Ectodermal cell (in vitro differentiated cells): Measurements from ENCODE around the gene NOL8.

Experiments used
- H3K27ac ChIP-seq: 2 replicates; pipeline ENCODE4 v1.7.0; 2013; ENCODE audit warnings: mild to moderate bottlenecking, low read depth, low read length; ENCODE audit not compliant: insufficient read depth, poor library complexity, severe bottlenecking
- H3K27me3 ChIP-seq: 2 replicates; pipeline ENCODE4 v1.7.0; 2013; ENCODE audit warnings: mild to moderate bottlenecking, low read length; ENCODE audit not compliant: insufficient read depth, control insufficient read depth, poor library complexity, severe bottlenecking
- H3K36me3 ChIP-seq: one replicate; pipeline ENCODE4 v1.7.0; 2013; ENCODE audit warnings: low read length; ENCODE audit not compliant: control insufficient read depth, insufficient read depth
- H3K4me1 ChIP-seq: one replicate; pipeline ENCODE4 v1.7.0; 2013; ENCODE audit warnings: low read length; ENCODE audit not compliant: control insufficient read depth, insufficient read depth
- H3K4me3 ChIP-seq: 2 replicates; pipeline ENCODE4 v1.7.0; 2013; ENCODE audit warnings: low read depth, low read length, control low read depth; ENCODE audit not compliant: insufficient read depth
- H3K9me3 ChIP-seq: 2 replicates; pipeline ENCODE4 v1.7.0; 2013; ENCODE audit warnings: mild to moderate bottlenecking, low read length, moderate library complexity; ENCODE audit not compliant: control insufficient read depth
- WGBS, 2 experiments: methylation state at CpG; one replicate each; pipeline ENCODE4 v1.1.7; 2013; ENCODE audit warnings: missing lambda C conversion rate in 2 of 2; 5-methylcytosine and 5-hydroxymethylcytosine counted together

NOL8 gene

GRCh38 chr9:92276331-92277032, 48.7 kb downstream of the NOL8 start:
- Histone ChIP-seq H3K4me1 (no peaks in the 10 kb centered on the region), H3K27me3 (no peaks in the 10 kb centered on the region), H3K4me3 (no peak overlapping the region), H3K36me3 (peaks cover 54% of the 10 kb centered on the region), H3K27ac (no peak overlapping the region), H3K9me3 (no peaks in the 10 kb centered on the region)
- 93 to 96% methylated on average over 8 to 11 of the region's 11 CpGs for WGBS, 2 experiments

GRCh38 chr9:92275541-92275940, 49.6 kb downstream of the NOL8 start:
- H3K9me3 ChIP-seq, result no peaks in the 10 kb centered on the region
- H3K27ac ChIP-seq, result no peak overlapping the region
- 97 to 100% methylated on average over 4 to 5 of the region's 6 CpGs for WGBS, 2 experiments
- H3K36me3 ChIP-seq, result peaks cover 61% of the 10 kb centered on the region
- H3K4me1 ChIP-seq, result no peaks in the 10 kb centered on the region
- no peaks in the 10 kb centered on the region for H3K27me3 ChIP-seq
- H3K4me3 ChIP-seq, result no peak overlapping the region

GRCh38 chr9:92270511-92270910, 54.6 kb downstream of the NOL8 start:
- Histone ChIP-seq H3K9me3 (no peaks in the 10 kb centered on the region), H3K27me3 (no peaks in the 10 kb centered on the region), H3K4me1 (no peaks in the 10 kb centered on the region), H3K36me3 (peaks cover 74% of the 10 kb centered on the region), H3K4me3 (no peak overlapping the region), H3K27ac (no peak overlapping the region)
- 90 to 93% methylated on average over 5 of the region's 5 CpGs for WGBS, 2 experiments

- Histone ChIP-seq H3K27ac (no peak overlapping the region), H3K36me3 (peaks cover 82% of the 10 kb centered on the region), H3K4me3 (no peak overlapping the region), H3K9me3 (no peaks in the 10 kb centered on the region), H3K27me3 (no peaks in the 10 kb centered on the region), H3K4me1 (no peaks in the 10 kb centered on the region)
- WGBS, 2 experiments, result 94 to 95% methylated on average over 4 of the region's 4 CpGs
Measured at GRCh38 chr9:92266486-92266885, 58.7 kb downstream of the NOL8 start.

- WGBS, 2 experiments, result 97 to 99% methylated on average over 3 of the region's 3 CpGs
- Histone ChIP-seq H3K4me1 (no peaks in the 10 kb centered on the region), H3K27ac (no peak overlapping the region), H3K36me3 (peaks cover 80% of the 10 kb centered on the region), H3K27me3 (no peaks in the 10 kb centered on the region), H3K9me3 (no peaks in the 10 kb centered on the region), H3K4me3 (no peak overlapping the region)
Measured at GRCh38 chr9:92265154-92265553, 60.0 kb downstream of the NOL8 start.

- WGBS, 2 experiments, result 87 to 95% methylated on average over 1 of the region's 1 CpG
- H3K36me3 ChIP-seq, result peaks cover 81% of the 10 kb centered on the region
Measured at GRCh38 chr9:92263131-92263530, 62.0 kb downstream of the NOL8 start.

GRCh38 chr9:92257327-92257726, 67.8 kb downstream of the NOL8 start:
- Histone ChIP-seq H3K9me3 (no peaks in the 10 kb centered on the region), H3K4me3 (no peak overlapping the region)
- WGBS, 2 experiments, result 97 to 98% methylated on average over 2 of the region's 2 CpGs

More at GRCh38 chr9:92263131-92263530, 62.0 kb downstream of the NOL8 start:
- H3K27me3 ChIP-seq, result no peaks in the 10 kb centered on the region
- H3K9me3 ChIP-seq, result no peaks in the 10 kb centered on the region
- no peak overlapping the region for H3K27ac ChIP-seq
- no peaks in the 10 kb centered on the region for H3K4me1 ChIP-seq
- H3K4me3 ChIP-seq, result no peak overlapping the region

GRCh38 chr9:92254381-92255337, 70.5 kb downstream of the NOL8 start:
- H3K27me3 ChIP-seq, result no peaks in the 10 kb centered on the region
- no peak overlapping the region for H3K27ac ChIP-seq
- no peak overlapping the region for H3K4me3 ChIP-seq
- H3K36me3 ChIP-seq, result peaks cover 67% of the 10 kb centered on the region
- no peaks in the 10 kb centered on the region for H3K4me1 ChIP-seq
- 85% methylated on average over 19 of the region's 19 CpGs for WGBS, 2 experiments
- H3K9me3 ChIP-seq, result no peaks in the 10 kb centered on the region

More at GRCh38 chr9:92257327-92257726, 67.8 kb downstream of the NOL8 start:
- Histone ChIP-seq H3K27ac (no peak overlapping the region), H3K36me3 (peaks cover 74% of the 10 kb centered on the region), H3K27me3 (no peaks in the 10 kb centered on the region), H3K4me1 (no peaks in the 10 kb centered on the region)

- no peaks in the 10 kb centered on the region for H3K9me3 ChIP-seq
- 88 to 90% methylated on average over 4 of the region's 4 CpGs for WGBS, 2 experiments
- H3K27ac ChIP-seq, result no peak overlapping the region
- no peaks in the 10 kb centered on the region for H3K4me1 ChIP-seq
- no peaks in the 10 kb centered on the region for H3K27me3 ChIP-seq
- H3K36me3 ChIP-seq, result peaks cover 57% of the 10 kb centered on the region
- no peak overlapping the region for H3K4me3 ChIP-seq
Measured at GRCh38 chr9:92253656-92254055, 71.5 kb downstream of the NOL8 start.

GRCh38 chr9:92247981-92248380, 77.2 kb downstream of the NOL8 start:
- no peak overlapping the region for H3K27ac ChIP-seq

More at GRCh38 chr9:92247981-92248380, 77.2 kb downstream of the NOL8 start:
- 100% methylated on average over 3 of the region's 3 CpGs for WGBS, 2 experiments
- H3K27me3 ChIP-seq, result no peaks in the 10 kb centered on the region
- H3K36me3 ChIP-seq, result peaks cover 59% of the 10 kb centered on the region
- no peak overlapping the region for H3K4me3 ChIP-seq
- no peaks in the 10 kb centered on the region for H3K9me3 ChIP-seq
- H3K4me1 ChIP-seq, result no peaks in the 10 kb centered on the region
